K562 (cell line): Measurements from ENCODE around the gene SCN8A. TPM values are rescaled to one million over a fixed set of nuclear protein-coding genes. Genes with fewer than 3 reads are reported as not detected.
A peak's percentile ranks its signal among the peaks of the same experiment; 100 is the strongest.

Experiments used
- ATAC-seq: fragments of 200-7000 bp; cut with Tn5 transposase; 3 replicates; pipeline ENCODE4 v1.9.1; 2020; ENCODE audit warnings: moderate library complexity
- BruUV-seq: library from RNA; stranded (reverse); fragments of 400-500 nt; replicated peaks from 2 replicates; lab custom pipeline; 2021; lab: Mats Ljungman, UMichigan
- CTCF ChIA-PET: fragments of 300-600 bp; formaldehyde crosslinking; extraction: SDS; loops from one replicate; lab custom pipeline; 2021; ENCODE audit warnings: low intra/inter-chr PET ratio; lab: Yijun Ruan, JAX
- POLR2A ChIA-PET: fragments of 300-600, 350-650 bp; sonication (Branson Sonifier 250); formaldehyde crosslinking; extraction: SDS; loops from one replicate; lab custom pipeline; 2021; ENCODE audit warnings: antibody characterized with exemption, inconsistent platforms; lab: Yijun Ruan, JAX
- DNase-seq, 4 experiments: peaks; one replicate each; pipeline versions ENCODE4 v3.0.0 to v3.0.0-alpha.2; 2011 to 2018; ENCODE audit warnings: low spot score in 3 of 4, mixed read lengths in 3 of 4; ENCODE audit errors: extremely low read depth in 1 of 4
- FAIRE-seq: peaks from 2 replicates; lab custom pipeline; 2011; peaks lifted over from hg19 to GRCh38; lab: Jason Lieb, UNC
- H2AFZ ChIP-seq: 2 replicates; pipeline ENCODE4 v1.6.0; 2011; ENCODE audit warnings: low read depth, low read length, control low read depth, inconsistent platforms
- H3K27ac ChIP-seq: fragments of 200-600 bp; 3 replicates; pipeline ENCODE4 v1.8.0; 2011; ENCODE audit warnings: low read depth, mild to moderate bottlenecking, control low read depth, inconsistent platforms, low read length, moderate library complexity, mixed read lengths; ENCODE audit errors: extremely low read depth
- H3K27me3 ChIP-seq, 2 experiments: fragments of 300-600 bp in 1 of 2; 2 replicates in 1 of 2; 3 replicates in 1 of 2; pipeline versions ENCODE4 v1.6.0 to v1.8.0; 2011; ENCODE audit warnings: inconsistent platforms in 2 of 2, low read length in 2 of 2, mild to moderate bottlenecking in 1 of 2, mixed read lengths in 1 of 2, moderate library complexity in 1 of 2; ENCODE audit not compliant: control insufficient read depth in 2 of 2, insufficient read depth in 2 of 2
- H3K36me3 ChIP-seq: fragments of 300-600 bp; 3 replicates; pipeline ENCODE4 v1.8.0; 2011; ENCODE audit warnings: mild to moderate bottlenecking, low read length, inconsistent platforms; ENCODE audit not compliant: control insufficient read depth, insufficient read depth
- H3K4me1 ChIP-seq, 2 experiments: fragments of 200-600 bp in 1 of 2; replicated peaks in 1 of 2; 2 replicates in 1 of 2; 3 replicates in 1 of 2; pipeline versions ENCODE4 v1.5.1 to v1.8.0; 2011; ENCODE audit warnings: inconsistent platforms in 2 of 2, low read length in 2 of 2, mild to moderate bottlenecking in 1 of 2, mixed read lengths in 1 of 2, moderate library complexity in 1 of 2; ENCODE audit not compliant: control insufficient read depth in 2 of 2, insufficient read depth in 2 of 2
- H3K4me2 ChIP-seq: 2 replicates; pipeline ENCODE4 v1.6.1; 2011; ENCODE audit warnings: low read length, control low read depth, inconsistent platforms, mixed read lengths; ENCODE audit not compliant: insufficient read depth
- H3K4me3 ChIP-seq: fragments of 200-600 bp; sonication (generic), shearing (Covaris generic); 2 replicates; pipeline ENCODE4 v1.5.1; 2016; ENCODE audit warnings: control low read depth, inconsistent platforms
- H3K79me2 ChIP-seq: fragments of 200-600 bp; 3 replicates; pipeline ENCODE4 v1.8.0; 2011; ENCODE audit warnings: low read length, inconsistent platforms; ENCODE audit not compliant: control insufficient read depth, insufficient read depth
- H3K9ac ChIP-seq, 2 experiments: 2 replicates each; pipeline versions ENCODE4 v1.6.0 to v1.6.1; 2011; ENCODE audit warnings: low read depth in 2 of 2, low read length in 2 of 2, control low read depth in 1 of 2, inconsistent platforms in 1 of 2, mild to moderate bottlenecking in 1 of 2, mixed read lengths in 1 of 2; ENCODE audit not compliant: insufficient read depth in 1 of 2
- H3K9me1 ChIP-seq: one replicate; pipeline ENCODE4 v1.6.0; 2011; ENCODE audit warnings: inconsistent platforms, mild to moderate bottlenecking, low read length, moderate library complexity; ENCODE audit not compliant: control insufficient read depth, insufficient read depth
- H3K9me3 ChIP-seq: replicated peaks from 2 replicates; pipeline ENCODE4 v1.5.1; 2011; ENCODE audit warnings: low read depth, low read length, inconsistent platforms; ENCODE audit not compliant: control insufficient read depth, insufficient read depth
- H4K20me1 ChIP-seq: replicated peaks from 2 replicates; pipeline ENCODE4 v1.6.1; 2011; ENCODE audit warnings: low read length, inconsistent platforms, mixed read lengths; ENCODE audit not compliant: control insufficient read depth, insufficient read depth
- CEBPG ChIP-seq, 3 experiments: fragments of 200-800 bp in 1 of 3; sonication (Bioruptor generic) in 1 of 3; sonication (generic) in 1 of 3; formaldehyde crosslinking in 1 of 3; IDR thresholded peaks in 2 of 3; conservative IDR thresholded peaks in 1 of 3; 2 replicates each; pipeline versions ENCODE4 v1.6.1 to v1.8.0; 2016 to 2022; ENCODE audit warnings: missing compliant biosample characterization in 2 of 3, missing genetic modification characterization in 2 of 3, mild to moderate bottlenecking in 1 of 3, missing genetic modification reagents in 1 of 3
- DIDO1 ChIP-seq: fragments of 450-650 bp; IDR thresholded peaks from 2 replicates; pipeline ENCODE4 v1.6.1; 2016; ENCODE audit warnings: low read depth, missing biosample characterization, missing genetic modification characterization
- ERF ChIP-seq: fragments of 450-650 bp; formaldehyde crosslinking; IDR thresholded peaks from 2 replicates; pipeline ENCODE4 v1.4.0; 2020; ENCODE audit warnings: mild to moderate bottlenecking, mixed read lengths
- FOXA1 ChIP-seq: fragments of 450-650 bp; IDR thresholded peaks from 2 replicates; pipeline ENCODE4 v1.6.1; 2016; ENCODE audit warnings: mild to moderate bottlenecking, borderline replicate concordance
- HMGN3 ChIP-seq: IDR thresholded peaks from 2 replicates; pipeline ENCODE4 v1.6.1; 2011; ENCODE audit warnings: borderline replicate concordance, low read depth, mild to moderate bottlenecking, mixed read lengths, low read length; ENCODE audit not compliant: insufficient read length; ENCODE audit errors: extremely low read depth
- NRF1 ChIP-seq, 2 experiments: fragments of 450-650 bp; IDR thresholded peaks in 1 of 2; conservative IDR thresholded peaks in 1 of 2; 2 replicates each; pipeline ENCODE4 v1.6.1; 2014; ENCODE audit warnings: mild to moderate bottlenecking in 2 of 2
- ZNF316 ChIP-seq: fragments of 450-650 bp; IDR thresholded peaks from 2 replicates; pipeline ENCODE4 v1.6.1; 2016
- ZNF324 ChIP-seq: fragments of 250-450 bp; sonication (Bioruptor Pico); IDR thresholded peaks from 2 replicates; pipeline ENCODE4 v1.4.0; 2020; ENCODE audit warnings: mild to moderate bottlenecking
- WGBS: fragments of 100-300 bp; shearing (Covaris generic); methylation state at CpG from one replicate; pipeline ENCODE4 v1.1.6; 2016; ENCODE audit warnings: low coverage, mixed read lengths; ENCODE audit not compliant: insufficient coverage; ENCODE audit errors: missing lambda C conversion rate; 5-methylcytosine and 5-hydroxymethylcytosine counted together
- in situ Hi-C: fragments of 300-500 bp; cut with MboI; formaldehyde crosslinking; loops from 4 replicates; pipeline ENCODE4 v1.15.0; 2018; ENCODE audit warnings: inconsistent platforms, mixed read lengths
- intact Hi-C: fragments of 100-400 bp; cut with micrococcal nuclease; formaldehyde crosslinking; loops from 2 replicates; pipeline ENCODE4 v1.14.2; 2022
- polyA plus RNA-seq, 8 experiments: library from polyadenylated mRNA; depleted of rRNA in 4 of 8; stranded (reverse) in 5 of 8; unstranded in 3 of 8; fragments of >200 nt; fragmentation: Nextera tagmentation in 2 of 8; fragmentation: Illumina TruSeq in 1 of 8; extraction: Ambion mirVana in 2 of 8; extraction: Trizol in 1 of 8; gene quantifications; 2 replicates each; pipeline versions ENCODE4 v1.2.1 to v1.2.3, GENCODE V29; 2011 to 2014; ENCODE audit warnings: inconsistent platforms in 1 of 8, missing spikeins in 1 of 8
- total RNA-seq, 7 experiments: library from RNA; depleted of rRNA in 6 of 7; stranded (reverse); fragments of >200 nt in 6 of 7; fragmentation: Illumina TruSeq in 2 of 7; extraction: Trizol in 2 of 7; gene quantifications; 2 replicates each; pipeline versions ENCODE4 v1.2.1 to v1.2.3, GENCODE V29; 2011 to 2021; ENCODE audit warnings: low replicate concordance in 1 of 7
- TF ChIP-seq, protein P1 (sequence below), 2 experiments: fragments of 450-650 bp in 1 of 2; sonication (generic) in 1 of 2; formaldehyde crosslinking in 1 of 2; IDR thresholded peaks in 1 of 2; conservative IDR thresholded peaks in 1 of 2; 2 replicates each; pipeline versions ENCODE4 v1.6.1 to v1.8.1; 2016 to 2023; ENCODE audit warnings: mild to moderate bottlenecking in 2 of 2, moderate library complexity in 2 of 2, inconsistent platforms in 1 of 2, missing genetic modification reagents in 1 of 2
- TF ChIP-seq, protein P2 (sequence below): fragments of 250-450 bp; sonication (Bioruptor Pico); IDR thresholded peaks from 2 replicates; pipeline ENCODE4 v1.5.0; 2020; ENCODE audit warnings: mild to moderate bottlenecking

Gene SCN8A
- total and polyA plus RNA-seq, 9 of the 15 experiments (the other 6 are each of a cell fraction or from before 2014, with no cell fraction given): 0.03 to 0.29 (median 0.15) TPM; not detected in 1

DNA sequence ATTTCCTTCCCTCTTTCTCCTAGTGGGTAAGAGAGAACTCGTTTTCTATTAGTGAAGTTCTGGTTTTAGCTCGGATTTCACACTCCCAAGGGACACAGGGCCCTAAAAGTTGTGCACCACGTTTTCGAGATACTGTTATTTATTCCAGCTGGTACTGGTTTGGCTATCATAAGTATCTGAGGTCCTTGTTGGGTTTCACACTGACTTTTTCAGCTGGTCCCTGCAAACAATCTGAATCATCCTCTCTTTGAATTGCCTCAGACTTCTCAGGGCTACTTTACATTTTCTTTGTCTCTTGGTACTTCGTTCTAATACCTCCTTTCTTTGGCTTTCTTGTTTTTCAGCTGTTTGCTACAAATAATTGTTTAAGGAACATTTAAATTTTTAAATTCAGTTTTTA lies 75.7 kb downstream of the SCN8A start (continued):
- TF ChIP-seq ZNF324 (CRISPR knock-in tag) (no peak), DIDO1 (no peak)

DNA sequence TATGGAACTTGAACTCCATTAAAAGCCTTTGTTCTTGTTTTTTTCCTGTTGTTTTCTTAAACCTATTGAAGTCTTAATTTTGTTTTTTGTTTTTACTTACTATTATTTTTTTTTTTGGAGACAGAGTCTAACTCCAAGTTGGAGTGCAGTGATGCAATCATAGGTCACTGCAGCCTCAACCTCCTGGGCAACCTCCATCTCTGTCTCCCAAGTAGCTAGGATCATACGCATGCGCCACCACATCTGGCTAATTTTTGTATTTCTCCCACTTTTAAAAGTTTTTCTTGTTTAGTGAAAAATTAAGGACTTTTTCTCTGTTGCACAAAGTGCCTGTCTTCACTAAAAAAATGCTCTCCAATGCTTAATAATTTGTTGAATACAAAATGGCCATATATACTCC lies 76.2 kb downstream of the SCN8A start:
- H3K27me3 ChIP-seq: peaks cover 0 to 7% of the 10 kb centered on the region in 2 experiments; a peak in 2 of 5 replicates
- H4K20me1 ChIP-seq: no peaks in the 10 kb centered on the region
- BruUV-seq: no TSS peak
- no peak overlapping the region for H3K9ac ChIP-seq
- CTCF ChIA-PET: no interaction called here
- FAIRE-seq (no peak), DNase-seq (no peak), ATAC-seq (no peak)
- in situ Hi-C loops (no loop called here), intact Hi-C loops (no loop called here)
- TF ChIP-seq NRF1 (conservative IDR thresholded peaks at IDR 0.05 in 1 of 2, IDR thresholded peaks at IDR 0.05 in 1 of 2): peak; percentile 78 to 82
- no peak for TF ChIP-seq HMGN3
- no peak for TF ChIP-seq ZNF316
- no peak for TF ChIP-seq FOXA1
- no peak for TF ChIP-seq ERF (CRISPR knock-in tag)
- TF ChIP-seq CEBPG (CRISPR knock-in tag; IDR thresholded peaks at IDR 0.05): no peak
- TF ChIP-seq CEBPG (tag; conservative IDR thresholded peaks at IDR 0.05 in 1 of 2, IDR thresholded peaks at IDR 0.05 in 1 of 2): peak in 1 of 2 experiments; percentile 44; a peak in 1 of 4 replicates
- TF ChIP-seq, protein P1, sequence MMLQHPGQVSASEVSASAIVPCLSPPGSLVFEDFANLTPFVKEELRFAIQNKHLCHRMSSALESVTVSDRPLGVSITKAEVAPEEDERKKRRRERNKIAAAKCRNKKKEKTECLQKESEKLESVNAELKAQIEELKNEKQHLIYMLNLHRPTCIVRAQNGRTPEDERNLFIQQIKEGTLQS (IDR thresholded peaks at IDR 0.05): peak; percentile 47
- TF ChIP-seq, protein P1 (CRISPR knock-in tag; conservative IDR thresholded peaks at IDR 0.05): no peak
- TF ChIP-seq, protein P2, sequence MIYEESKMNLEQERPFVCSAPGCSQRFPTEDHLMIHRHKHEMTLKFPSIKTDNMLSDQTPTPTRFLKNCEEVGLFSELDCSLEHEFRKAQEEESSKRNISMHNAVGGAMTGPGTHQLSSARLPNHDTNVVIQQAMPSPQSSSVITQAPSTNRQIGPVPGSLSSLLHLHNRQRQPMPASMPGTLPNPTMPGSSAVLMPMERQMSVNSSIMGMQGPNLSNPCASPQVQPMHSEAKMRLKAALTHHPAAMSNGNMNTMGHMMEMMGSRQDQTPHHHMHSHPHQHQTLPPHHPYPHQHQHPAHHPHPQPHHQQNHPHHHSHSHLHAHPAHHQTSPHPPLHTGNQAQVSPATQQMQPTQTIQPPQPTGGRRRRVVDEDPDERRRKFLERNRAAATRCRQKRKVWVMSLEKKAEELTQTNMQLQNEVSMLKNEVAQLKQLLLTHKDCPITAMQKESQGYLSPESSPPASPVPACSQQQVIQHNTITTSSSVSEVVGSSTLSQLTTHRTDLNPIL: no peak
- no peaks in the 10 kb centered on the region for H3K9me1 ChIP-seq
- H3K4me1 ChIP-seq: no peaks in the 10 kb centered on the region
- H3K4me3 ChIP-seq: no peak overlapping the region
- H3K27ac ChIP-seq: no peak overlapping the region
- POLR2A ChIA-PET: no interaction called here
- H3K79me2 ChIP-seq: no peaks in the 10 kb centered on the region
- WGBS: 14% methylated on average over 2 of the region's 2 CpGs
- no peak overlapping the region for H2AFZ ChIP-seq
- H3K9me3 ChIP-seq: no peaks in the 10 kb centered on the region
- H3K36me3 ChIP-seq: no peaks in the 10 kb centered on the region
- H3K4me2 ChIP-seq: no peak overlapping the region
